Breast epithelium (tissue), 3 donors: ENCODE results near the gene FGGY.

Experiments
- POLR2AphosphoS5 ChIP-seq, 3 donors: sonication (generic); formaldehyde crosslinking; IDR thresholded peaks; one replicate each; pipeline ENCODE4 v1.6.1; 2017; ENCODE audit warnings: antibody characterized with exemption in 3 of 3
- TF ChIP-seq, protein P1 (sequence below), 3 donors: fragments of 450-650 bp; IDR thresholded peaks; one replicate each; pipeline ENCODE4 v1.5.1; 2016 to 2017; ENCODE audit warnings: antibody characterized with exemption in 3 of 3, mild to moderate bottlenecking in 3 of 3, moderate library complexity in 3 of 3

DNA sequence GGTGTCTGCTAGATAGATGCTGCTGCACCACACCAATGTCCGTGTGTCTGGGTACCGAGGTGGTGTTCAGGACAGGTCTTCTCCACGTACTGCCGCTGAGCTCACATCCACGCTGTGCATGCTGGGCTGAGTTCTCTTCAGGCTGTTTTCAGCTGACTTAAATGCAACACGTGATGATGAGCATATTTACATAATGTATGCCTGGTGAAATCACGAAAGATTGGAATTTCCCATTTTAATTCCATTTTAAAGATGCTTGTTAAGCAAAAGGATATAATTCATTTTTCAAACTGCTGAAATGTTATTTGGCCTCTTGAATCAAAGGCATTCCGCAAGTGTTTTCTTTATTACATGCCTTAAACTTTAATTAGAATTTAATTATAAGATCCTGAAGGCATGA lies 107.9 kb downstream of the FGGY start:
- TF ChIP-seq, protein P1, sequence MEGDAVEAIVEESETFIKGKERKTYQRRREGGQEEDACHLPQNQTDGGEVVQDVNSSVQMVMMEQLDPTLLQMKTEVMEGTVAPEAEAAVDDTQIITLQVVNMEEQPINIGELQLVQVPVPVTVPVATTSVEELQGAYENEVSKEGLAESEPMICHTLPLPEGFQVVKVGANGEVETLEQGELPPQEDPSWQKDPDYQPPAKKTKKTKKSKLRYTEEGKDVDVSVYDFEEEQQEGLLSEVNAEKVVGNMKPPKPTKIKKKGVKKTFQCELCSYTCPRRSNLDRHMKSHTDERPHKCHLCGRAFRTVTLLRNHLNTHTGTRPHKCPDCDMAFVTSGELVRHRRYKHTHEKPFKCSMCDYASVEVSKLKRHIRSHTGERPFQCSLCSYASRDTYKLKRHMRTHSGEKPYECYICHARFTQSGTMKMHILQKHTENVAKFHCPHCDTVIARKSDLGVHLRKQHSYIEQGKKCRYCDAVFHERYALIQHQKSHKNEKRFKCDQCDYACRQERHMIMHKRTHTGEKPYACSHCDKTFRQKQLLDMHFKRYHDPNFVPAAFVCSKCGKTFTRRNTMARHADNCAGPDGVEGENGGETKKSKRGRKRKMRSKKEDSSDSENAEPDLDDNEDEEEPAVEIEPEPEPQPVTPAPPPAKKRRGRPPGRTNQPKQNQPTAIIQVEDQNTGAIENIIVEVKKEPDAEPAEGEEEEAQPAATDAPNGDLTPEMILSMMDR (IDR thresholded peaks at IDR 0.05), result no peak
- no peak for TF ChIP-seq POLR2AphosphoS5 (IDR thresholded peaks at IDR 0.05)
